DND-41 (cell line): Measurements from ENCODE around the gene UGT2A3.
"Not testable (repeated sequence)": the region's sequence is repeated elsewhere in the genome, so short reads cannot be mapped to it uniquely, and the experiment has no call there.

Source experiments
- ATAC-seq: fragments of 200-7000 bp; cut with Tn5 transposase; 3 replicates; pipeline ENCODE4 v1.9.1; 2021; ENCODE audit warnings: low read depth; ENCODE audit not compliant: insufficient read depth
- DNase-seq: peaks from one replicate; pipeline ENCODE4 v3.0.0-alpha.2; 2020
- H2AFZ ChIP-seq: 2 replicates; pipeline ENCODE4 v1.6.0; 2012; ENCODE audit warnings: low read depth, low read length
- H3K27ac ChIP-seq: 2 replicates; pipeline ENCODE4 v1.5.1; 2012; ENCODE audit warnings: low read length, inconsistent platforms
- H3K27me3 ChIP-seq: fragments of 200-600 bp; sonication (generic); 2 replicates; pipeline ENCODE4 v1.6.0; 2012; ENCODE audit warnings: low read length, mild to moderate bottlenecking, inconsistent platforms; ENCODE audit not compliant: insufficient read depth, poor library complexity
- H3K36me3 ChIP-seq: 2 replicates; pipeline ENCODE4 v1.5.1; 2012; ENCODE audit warnings: low read length, inconsistent platforms; ENCODE audit not compliant: insufficient read depth
- H3K4me1 ChIP-seq: 2 replicates; pipeline ENCODE4 v1.5.1; 2012; ENCODE audit warnings: mild to moderate bottlenecking, low read length; ENCODE audit not compliant: insufficient read depth
- H3K4me2 ChIP-seq: 2 replicates; pipeline ENCODE4 v1.6.0; 2012; ENCODE audit warnings: mild to moderate bottlenecking, moderate library complexity, low read length, inconsistent platforms; ENCODE audit not compliant: insufficient read depth
- H3K4me3 ChIP-seq, 2 experiments: fragments of 200-600 bp in 1 of 2; shearing (Covaris generic) in 1 of 2; 2 replicates each; pipeline ENCODE4 v1.5.1; 2012 to 2016; ENCODE audit warnings: inconsistent platforms in 2 of 2, low read length in 2 of 2, mild to moderate bottlenecking in 2 of 2, low read depth in 1 of 2, moderate library complexity in 1 of 2
- H3K79me2 ChIP-seq: 2 replicates; pipeline ENCODE4 v1.6.0; 2012; ENCODE audit warnings: low read length, inconsistent platforms; ENCODE audit not compliant: insufficient read depth
- H3K9ac ChIP-seq: 2 replicates; pipeline ENCODE4 v1.6.0; 2012; ENCODE audit warnings: low read depth, mild to moderate bottlenecking, inconsistent platforms, low read length, moderate library complexity
- H3K9me3 ChIP-seq: 2 replicates; pipeline ENCODE4 v1.5.1; 2012; ENCODE audit warnings: low read length, moderate library complexity, mild to moderate bottlenecking, inconsistent platforms; ENCODE audit not compliant: insufficient read depth, severe bottlenecking
- H4K20me1 ChIP-seq: 2 replicates; pipeline ENCODE4 v1.6.0; 2012; ENCODE audit warnings: low read length; ENCODE audit not compliant: insufficient read depth
- EZH2 ChIP-seq: IDR thresholded peaks from 3 replicates; pipeline ENCODE4 v1.6.1; 2012; ENCODE audit warnings: borderline replicate concordance, low read depth, mild to moderate bottlenecking, moderate library complexity, low read length, inconsistent platforms; ENCODE audit not compliant: severe bottlenecking
- TF ChIP-seq, protein P1 (sequence below): IDR thresholded peaks from 2 replicates; pipeline ENCODE4 v1.5.1; 2012; ENCODE audit warnings: borderline replicate concordance, low read length, moderate library complexity, mild to moderate bottlenecking; ENCODE audit not compliant: poor library complexity, severe bottlenecking; ENCODE audit errors: extremely low read depth

UGT2A3 gene

DNA sequence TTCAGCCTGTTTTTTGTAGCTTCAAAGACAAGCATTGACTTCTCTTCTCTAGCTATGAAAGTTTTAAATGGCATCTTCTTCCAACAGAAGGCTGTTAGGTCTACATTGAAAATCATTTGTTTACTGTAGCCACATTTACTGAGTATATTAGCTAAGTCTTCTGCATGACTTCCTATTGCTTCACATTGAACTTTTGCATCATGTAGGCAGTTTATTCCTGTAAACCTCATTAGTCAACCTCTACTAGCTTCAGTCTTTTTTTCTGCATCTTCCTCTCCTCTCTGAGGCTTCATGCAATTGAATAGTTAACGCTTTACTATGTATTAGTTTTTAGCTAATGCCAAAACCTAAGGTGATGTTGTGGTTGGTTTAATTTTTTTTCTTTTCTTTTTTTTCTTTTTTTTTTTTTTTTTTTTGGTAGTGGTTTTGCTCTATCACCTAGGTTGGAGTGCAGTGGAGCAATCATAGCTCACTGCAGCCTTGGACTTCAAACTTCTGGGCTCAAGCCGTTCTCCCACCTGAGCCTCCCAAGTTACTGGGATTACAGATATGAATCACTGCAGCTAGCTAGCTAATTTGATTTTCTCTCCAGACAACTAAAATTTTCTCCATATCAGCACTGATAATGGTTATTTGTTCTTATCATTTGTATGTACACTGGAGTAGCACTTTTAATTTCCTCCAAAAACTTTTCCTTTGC is 3.4 kb downstream of the UGT2A3 start:
- no peak overlapping the region for H3K9ac ChIP-seq
- no peak overlapping the region for H3K4me2 ChIP-seq
- no peaks in the 10 kb centered on the region for H3K27me3 ChIP-seq
- TF ChIP-seq, protein P1, sequence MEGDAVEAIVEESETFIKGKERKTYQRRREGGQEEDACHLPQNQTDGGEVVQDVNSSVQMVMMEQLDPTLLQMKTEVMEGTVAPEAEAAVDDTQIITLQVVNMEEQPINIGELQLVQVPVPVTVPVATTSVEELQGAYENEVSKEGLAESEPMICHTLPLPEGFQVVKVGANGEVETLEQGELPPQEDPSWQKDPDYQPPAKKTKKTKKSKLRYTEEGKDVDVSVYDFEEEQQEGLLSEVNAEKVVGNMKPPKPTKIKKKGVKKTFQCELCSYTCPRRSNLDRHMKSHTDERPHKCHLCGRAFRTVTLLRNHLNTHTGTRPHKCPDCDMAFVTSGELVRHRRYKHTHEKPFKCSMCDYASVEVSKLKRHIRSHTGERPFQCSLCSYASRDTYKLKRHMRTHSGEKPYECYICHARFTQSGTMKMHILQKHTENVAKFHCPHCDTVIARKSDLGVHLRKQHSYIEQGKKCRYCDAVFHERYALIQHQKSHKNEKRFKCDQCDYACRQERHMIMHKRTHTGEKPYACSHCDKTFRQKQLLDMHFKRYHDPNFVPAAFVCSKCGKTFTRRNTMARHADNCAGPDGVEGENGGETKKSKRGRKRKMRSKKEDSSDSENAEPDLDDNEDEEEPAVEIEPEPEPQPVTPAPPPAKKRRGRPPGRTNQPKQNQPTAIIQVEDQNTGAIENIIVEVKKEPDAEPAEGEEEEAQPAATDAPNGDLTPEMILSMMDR: no peak
- TF ChIP-seq EZH2: no peak
- H4K20me1 ChIP-seq: no peaks in the 10 kb centered on the region
- no peaks in the 10 kb centered on the region for H3K4me1 ChIP-seq
- H2AFZ ChIP-seq: no peak overlapping the region
- H3K9me3 ChIP-seq: no peaks in the 10 kb centered on the region
- H3K27ac ChIP-seq: no peak overlapping the region
- H3K4me3 ChIP-seq: no peak overlapping the region
- no peak for DNase-seq
- H3K79me2 ChIP-seq: no peaks in the 10 kb centered on the region
- no peaks in the 10 kb centered on the region for H3K36me3 ChIP-seq
- no peak for ATAC-seq

DNA sequence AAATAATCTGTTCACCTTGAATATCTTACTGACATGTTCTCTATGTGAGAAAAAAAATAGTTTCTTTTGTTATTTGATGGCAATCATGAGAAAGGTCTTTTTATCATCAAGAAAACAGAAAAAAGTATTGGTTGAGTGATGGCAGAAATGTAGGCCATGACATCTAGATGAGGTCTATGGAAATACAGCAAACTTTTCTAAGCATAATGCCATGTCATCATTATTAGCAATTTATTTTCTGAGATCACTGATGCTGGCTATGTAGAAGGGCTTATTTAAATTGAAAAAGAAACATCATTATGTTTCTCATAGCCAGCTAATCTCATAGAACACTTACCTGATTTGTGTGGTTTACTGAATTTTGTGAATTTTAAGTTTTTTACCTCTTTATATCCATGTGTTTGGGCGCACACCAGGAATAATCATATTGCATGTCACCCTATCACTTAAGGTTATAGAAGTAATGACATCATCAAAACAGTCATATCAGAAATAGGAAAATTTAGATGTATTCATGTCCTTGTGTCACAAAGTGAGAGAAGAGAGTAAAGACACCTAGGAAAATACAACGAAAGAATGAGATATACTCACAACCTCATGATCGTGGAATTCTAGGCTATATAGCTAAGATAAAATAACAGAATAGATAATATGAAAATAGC is 22.4 kb downstream of the UGT2A3 start:
- TF ChIP-seq, protein P1: no peak
- no peak for TF ChIP-seq EZH2
- DNase-seq (no peak), ATAC-seq (no peak)
- no peak overlapping the region for H3K4me2 ChIP-seq
- no peak overlapping the region for H3K27ac ChIP-seq
- H4K20me1 ChIP-seq: no peaks in the 10 kb centered on the region
- no peaks in the 10 kb centered on the region for H3K36me3 ChIP-seq
- no peak overlapping the region for H2AFZ ChIP-seq
- H3K4me1 ChIP-seq: no peaks in the 10 kb centered on the region
- H3K9me3 ChIP-seq: no peaks in the 10 kb centered on the region
- no peak overlapping the region for H3K4me3 ChIP-seq
- no peak overlapping the region for H3K9ac ChIP-seq
- H3K27me3 ChIP-seq: no peaks in the 10 kb centered on the region
- no peaks in the 10 kb centered on the region for H3K79me2 ChIP-seq

GRCh38 chr4:68927165-68927564 is 24.4 kb downstream of the UGT2A3 start:
- H3K4me1 ChIP-seq: no peaks in the 10 kb centered on the region
- no peak overlapping the region for H3K9ac ChIP-seq
- H3K79me2 ChIP-seq: no peaks in the 10 kb centered on the region
- H3K27ac ChIP-seq: no peak overlapping the region
- no peaks in the 10 kb centered on the region for H4K20me1 ChIP-seq
- no peak for TF ChIP-seq EZH2
- TF ChIP-seq, protein P1: no peak
- H3K9me3 ChIP-seq: no peaks in the 10 kb centered on the region
- H3K4me3 ChIP-seq: no peak overlapping the region
- H2AFZ ChIP-seq: no peak overlapping the region
- DNase-seq (no peak), ATAC-seq (no peak)
- H3K27me3 ChIP-seq: no peaks in the 10 kb centered on the region
- no peak overlapping the region for H3K4me2 ChIP-seq
- no peaks in the 10 kb centered on the region for H3K36me3 ChIP-seq

DNA sequence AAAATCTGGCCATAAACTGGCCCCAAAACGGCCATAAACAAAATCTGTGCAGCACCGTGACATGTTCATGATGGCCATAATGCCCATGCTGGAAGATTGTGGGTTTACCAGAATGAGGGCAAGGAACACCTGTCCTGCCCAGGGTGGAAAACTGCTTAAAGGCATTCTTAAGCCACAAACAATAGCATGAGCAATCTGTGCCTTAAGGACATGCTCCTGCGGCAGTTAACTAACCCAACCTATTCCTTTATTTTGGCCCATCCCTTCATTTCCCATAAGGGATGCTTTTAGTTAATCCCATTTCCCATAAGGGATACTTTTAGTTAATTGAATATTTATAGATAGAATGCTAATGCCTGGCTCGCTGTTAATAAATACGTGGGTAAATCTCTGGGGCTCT is 29.4 kb downstream of the UGT2A3 start:
- DNase-seq, H3K79me2 ChIP-seq, H3K4me2 ChIP-seq, H4K20me1 ChIP-seq, ATAC-seq, H2AFZ ChIP-seq, H3K27me3 ChIP-seq, H3K9ac ChIP-seq, H3K4me3 ChIP-seq, H3K9me3 ChIP-seq, H3K27ac ChIP-seq, H3K4me1 ChIP-seq, H3K36me3 ChIP-seq: not testable (repeated sequence)
